BJ (cell line): ENCODE measurements around the gene XK. TPM values are rescaled to one million over a fixed set of nuclear protein-coding genes. Genes with fewer than 3 reads are reported as not detected.

Source experiments
- CTCF ChIA-PET: fragments of 350-600 bp; formaldehyde crosslinking; extraction: SDS; loops from one replicate; lab custom pipeline; 2021; ENCODE audit warnings: antibody characterized with exemption, inconsistent platforms; lab: Yijun Ruan, JAX
- POLR2A ChIA-PET: fragments of 300-600 bp; sonication (Branson Sonifier 250); formaldehyde crosslinking; extraction: SDS; loops from one replicate; lab custom pipeline; 2021; ENCODE audit warnings: antibody characterized with exemption; lab: Charles Lee
- DNase-seq: peaks from one replicate; pipeline ENCODE4 v3.0.0-alpha.2; 2011; ENCODE audit warnings: low read depth
- H3K27me3 ChIP-seq: 2 replicates; pipeline ENCODE4 v1.6.0; 2011; ENCODE audit warnings: low read length; ENCODE audit not compliant: control insufficient read depth, insufficient read depth
- H3K36me3 ChIP-seq: 2 replicates; pipeline ENCODE4 v1.5.1; 2011; ENCODE audit warnings: low read length; ENCODE audit not compliant: control insufficient read depth, insufficient read depth
- H3K4me3 ChIP-seq: 2 replicates; pipeline ENCODE4 v1.5.1; 2011; ENCODE audit warnings: low read depth, mild to moderate bottlenecking, control low read depth, low read length
- polyA plus RNA-seq: library from polyadenylated mRNA; depleted of rRNA; stranded (reverse); fragments of >200 nt; gene quantifications from 2 replicates; pipeline ENCODE4 v1.2.3, GENCODE V29; 2011
- TF ChIP-seq, protein P1 (sequence below): IDR thresholded peaks from 2 replicates; pipeline ENCODE4 v1.5.1; 2011; ENCODE audit warnings: low read depth, mild to moderate bottlenecking, control low read depth, inconsistent platforms, low read length, moderate library complexity; ENCODE audit not compliant: insufficient read depth

Gene XK
- polyA plus RNA-seq, 1 experiment, result not detected

DNA sequence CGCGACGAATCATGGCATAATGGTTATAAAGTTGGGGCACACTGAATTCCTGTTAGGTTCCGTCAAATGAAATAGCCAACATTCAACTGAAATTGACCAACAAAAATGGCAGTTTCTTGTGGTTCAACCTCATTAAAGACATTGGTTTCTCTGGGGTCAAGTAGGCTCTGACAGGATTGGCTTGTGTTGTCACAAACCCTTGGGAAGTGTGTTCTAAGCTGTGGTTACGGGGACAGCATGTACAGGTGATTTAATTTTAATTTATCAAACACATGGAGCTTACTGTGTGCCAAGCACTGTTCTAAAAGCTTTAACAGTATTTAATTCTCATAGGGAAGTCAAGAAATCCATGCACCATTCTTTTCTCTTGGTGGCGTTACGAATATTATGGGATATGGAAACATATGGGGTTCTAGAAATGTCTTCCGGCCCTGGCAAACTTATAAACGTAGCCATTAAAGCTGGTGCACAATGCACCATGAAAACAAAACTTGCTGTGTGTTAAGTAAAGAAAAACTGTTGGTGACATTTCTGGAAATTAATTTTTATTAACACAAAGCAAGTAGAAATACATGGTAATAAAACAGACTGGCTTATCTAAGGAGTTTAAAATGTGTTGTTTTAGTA, 891 bp downstream of the XK start:
- TF ChIP-seq, protein P1, sequence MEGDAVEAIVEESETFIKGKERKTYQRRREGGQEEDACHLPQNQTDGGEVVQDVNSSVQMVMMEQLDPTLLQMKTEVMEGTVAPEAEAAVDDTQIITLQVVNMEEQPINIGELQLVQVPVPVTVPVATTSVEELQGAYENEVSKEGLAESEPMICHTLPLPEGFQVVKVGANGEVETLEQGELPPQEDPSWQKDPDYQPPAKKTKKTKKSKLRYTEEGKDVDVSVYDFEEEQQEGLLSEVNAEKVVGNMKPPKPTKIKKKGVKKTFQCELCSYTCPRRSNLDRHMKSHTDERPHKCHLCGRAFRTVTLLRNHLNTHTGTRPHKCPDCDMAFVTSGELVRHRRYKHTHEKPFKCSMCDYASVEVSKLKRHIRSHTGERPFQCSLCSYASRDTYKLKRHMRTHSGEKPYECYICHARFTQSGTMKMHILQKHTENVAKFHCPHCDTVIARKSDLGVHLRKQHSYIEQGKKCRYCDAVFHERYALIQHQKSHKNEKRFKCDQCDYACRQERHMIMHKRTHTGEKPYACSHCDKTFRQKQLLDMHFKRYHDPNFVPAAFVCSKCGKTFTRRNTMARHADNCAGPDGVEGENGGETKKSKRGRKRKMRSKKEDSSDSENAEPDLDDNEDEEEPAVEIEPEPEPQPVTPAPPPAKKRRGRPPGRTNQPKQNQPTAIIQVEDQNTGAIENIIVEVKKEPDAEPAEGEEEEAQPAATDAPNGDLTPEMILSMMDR, result no peak
- no peak for DNase-seq
- POLR2A ChIA-PET, result no interaction called here
- CTCF ChIA-PET, result no interaction called here
- no peak overlapping the region for H3K4me3 ChIP-seq
- no peaks in the 10 kb centered on the region for H3K36me3 ChIP-seq
- H3K27me3 ChIP-seq, result no peaks in the 10 kb centered on the region

DNA sequence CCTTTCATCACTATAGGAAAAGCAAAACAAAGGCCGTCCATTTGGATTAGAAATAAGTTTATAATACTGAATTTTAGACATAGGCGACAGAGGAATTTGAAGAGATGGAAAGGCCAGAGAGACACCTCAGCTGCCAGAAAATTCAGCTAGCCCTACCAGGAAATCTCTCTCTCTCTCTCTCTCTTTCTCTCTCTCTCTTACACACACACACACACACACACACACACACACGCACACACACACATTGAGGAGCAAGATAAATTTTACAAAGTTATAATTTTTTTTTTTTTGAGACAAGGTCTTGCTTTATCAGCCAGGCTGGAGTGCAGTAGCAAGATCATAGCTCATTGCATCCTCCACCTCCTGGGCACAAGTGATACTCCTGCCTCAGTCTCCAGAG, 1.4 kb downstream of the XK start:
- CTCF ChIA-PET, result no interaction called here

DNA sequence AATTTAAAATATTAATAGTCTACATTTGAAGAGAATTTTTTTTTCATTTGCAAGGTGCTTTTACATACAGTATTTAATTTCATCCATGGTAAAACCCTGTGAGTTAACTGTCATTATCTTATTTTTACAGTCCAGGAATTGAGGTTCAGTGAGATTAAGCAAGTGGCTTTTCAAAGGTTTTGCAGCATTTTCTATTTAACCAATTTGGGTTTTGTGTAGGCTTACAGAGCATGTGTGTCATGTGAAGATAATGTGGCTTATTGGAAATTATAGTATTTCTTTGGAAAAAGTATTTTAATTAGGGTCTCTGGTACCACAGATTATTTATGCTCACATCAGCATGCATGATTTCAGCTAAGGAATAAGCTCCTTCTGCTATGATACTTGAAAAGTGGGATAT, 4.5 kb downstream of the XK start:
- Histone ChIP-seq H3K4me3 (no peak overlapping the region), H3K27me3 (no peaks in the 10 kb centered on the region), H3K36me3 (no peaks in the 10 kb centered on the region)
- POLR2A ChIA-PET, result no interaction called here
- CTCF ChIA-PET, result no interaction called here
- TF ChIP-seq, protein P1, result no peak
- no peak for DNase-seq

More for the DNA sequence above, 1.4 kb downstream of the XK start:
- TF ChIP-seq, protein P1, result no peak
- H3K36me3 ChIP-seq, result no peaks in the 10 kb centered on the region
- POLR2A ChIA-PET, result no interaction called here
- no peak overlapping the region for H3K4me3 ChIP-seq
- no peaks in the 10 kb centered on the region for H3K27me3 ChIP-seq
- DNase-seq, result no peak

DNA sequence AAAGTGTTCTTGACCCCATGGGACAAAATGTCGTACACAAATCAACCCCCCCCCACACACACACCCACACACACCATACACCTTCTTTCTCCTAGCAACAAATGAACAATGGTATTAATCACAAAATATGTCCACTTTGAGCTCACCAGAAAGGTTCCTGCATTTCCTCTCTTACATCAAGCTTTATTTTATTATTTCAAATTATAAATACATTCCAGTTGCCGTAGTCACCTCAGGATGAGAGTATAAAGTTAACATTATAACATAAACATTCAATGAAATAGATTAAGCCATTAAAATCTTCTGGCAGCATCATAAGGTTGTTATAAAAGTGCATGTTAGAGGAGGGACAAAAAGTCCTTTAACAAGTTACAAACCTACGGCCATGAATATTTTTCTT, 7.3 kb downstream of the XK start:
- ChIA-PET CTCF (no interaction called here), POLR2A (no interaction called here)
- Histone ChIP-seq H3K36me3 (no peaks in the 10 kb centered on the region), H3K4me3 (no peak overlapping the region), H3K27me3 (no peaks in the 10 kb centered on the region)
- TF ChIP-seq, protein P1, result no peak
- DNase-seq, result no peak

DNA sequence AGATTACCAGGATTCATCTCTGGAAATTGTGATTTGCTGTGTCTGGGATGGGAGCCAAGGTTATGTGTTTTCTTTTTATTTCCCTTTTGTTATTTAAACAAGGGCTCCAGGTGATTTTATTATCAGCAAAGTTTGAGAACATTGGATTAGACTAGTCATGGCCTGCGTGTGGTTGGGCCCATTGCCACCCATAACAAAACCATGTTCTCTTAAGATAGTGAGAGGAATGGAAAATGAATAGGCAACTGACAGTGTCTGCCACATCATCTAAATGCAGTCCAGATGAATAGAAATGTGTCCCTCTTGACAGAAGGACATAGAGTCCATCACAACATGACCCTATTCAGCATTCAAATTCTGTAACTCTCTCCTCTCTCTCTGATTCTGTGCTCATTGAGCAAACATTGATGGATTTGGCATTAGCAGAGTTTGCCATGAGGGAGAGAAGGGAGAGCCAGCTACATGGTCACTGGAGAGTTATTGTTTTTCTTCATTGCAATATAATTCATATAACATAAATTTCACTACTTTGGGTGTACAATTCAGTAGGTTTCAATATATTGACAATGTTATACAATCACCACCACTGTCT, 11.7 kb downstream of the XK start:
- ChIA-PET CTCF (no interaction called here), POLR2A (no interaction called here)
- DNase-seq, result no peak
- H3K4me3 ChIP-seq, result no peak overlapping the region
- no peaks in the 10 kb centered on the region for H3K36me3 ChIP-seq
- TF ChIP-seq, protein P1, result no peak
- H3K27me3 ChIP-seq, result no peaks in the 10 kb centered on the region
